Mesenchymal stem cell (in vitro differentiated cells and primary cell): ENCODE results near the gene CLCA1.

Experiments
- DNase-seq: peaks from one replicate; pipeline ENCODE4 v3.0.0-alpha.2; 2013
- H2AFZ ChIP-seq: one replicate; pipeline ENCODE4 v1.6.1; 2013; ENCODE audit warnings: low read depth, mild to moderate bottlenecking, control low read depth, inconsistent platforms, low read length, moderate library complexity
- H2AK5ac ChIP-seq: 2 replicates; pipeline ENCODE4 v1.6.1; 2013; ENCODE audit warnings: low read length, moderate library complexity, mild to moderate bottlenecking, inconsistent platforms; ENCODE audit not compliant: severe bottlenecking
- H2BK120ac ChIP-seq: one replicate; pipeline ENCODE4 v1.6.1; 2013; ENCODE audit warnings: low read depth, mild to moderate bottlenecking, inconsistent platforms, low read length, moderate library complexity
- H2BK12ac ChIP-seq, 2 experiments: one replicate each; pipeline ENCODE4 v1.6.1; 2013; ENCODE audit warnings: inconsistent platforms in 2 of 2, low read length in 2 of 2, mild to moderate bottlenecking in 2 of 2, moderate library complexity in 2 of 2, control low read depth in 1 of 2
- H2BK15ac ChIP-seq: one replicate; pipeline ENCODE4 v1.6.1; 2013; ENCODE audit warnings: mild to moderate bottlenecking, low read depth, inconsistent platforms; ENCODE audit not compliant: poor library complexity, severe bottlenecking
- H2BK5ac ChIP-seq: 2 replicates; pipeline ENCODE4 v1.6.1; 2013; ENCODE audit warnings: low read depth, mild to moderate bottlenecking, low read length, control low read depth, inconsistent platforms; ENCODE audit not compliant: poor library complexity, severe bottlenecking
- H3K14ac ChIP-seq, 2 experiments: one replicate each; pipeline ENCODE4 v1.6.1; 2013; ENCODE audit warnings: inconsistent platforms in 2 of 2, low read length in 2 of 2, control low read depth in 1 of 2, mild to moderate bottlenecking in 1 of 2, moderate library complexity in 1 of 2
- H3K18ac ChIP-seq, 2 experiments: one replicate each; pipeline ENCODE4 v1.6.1; 2013; ENCODE audit warnings: inconsistent platforms in 2 of 2, low read length in 2 of 2, control low read depth in 1 of 2, low read depth in 1 of 2, mild to moderate bottlenecking in 1 of 2
- H3K23ac ChIP-seq, 2 experiments: one replicate each; pipeline ENCODE4 v1.6.1; 2013; ENCODE audit warnings: inconsistent platforms in 2 of 2, low read length in 2 of 2, mild to moderate bottlenecking in 2 of 2, moderate library complexity in 2 of 2, control low read depth in 1 of 2
- H3K27ac ChIP-seq: 2 replicates; pipeline ENCODE4 v1.5.1; 2013; ENCODE audit warnings: mild to moderate bottlenecking, moderate library complexity, low read length, control low read depth, inconsistent platforms; ENCODE audit not compliant: poor library complexity, severe bottlenecking
- H3K27me3 ChIP-seq, 2 experiments: 2 replicates each; pipeline versions ENCODE4 v1.6.1 to v1.7.0; 2013; ENCODE audit warnings: low read length in 2 of 2, mild to moderate bottlenecking in 2 of 2, moderate library complexity in 2 of 2, control low read depth in 1 of 2, inconsistent platforms in 1 of 2; ENCODE audit not compliant: control insufficient read depth in 1 of 2, insufficient read depth in 1 of 2
- H3K36me3 ChIP-seq, 2 experiments: 2 replicates each; pipeline versions ENCODE4 v1.6.1 to v1.7.0; 2013; ENCODE audit warnings: low read length in 2 of 2, control low read depth in 1 of 2, inconsistent platforms in 1 of 2, low read depth in 1 of 2, mild to moderate bottlenecking in 1 of 2; ENCODE audit not compliant: insufficient read depth in 2 of 2, control insufficient read depth in 1 of 2
- H3K4ac ChIP-seq, 2 experiments: one replicate each; pipeline ENCODE4 v1.6.1; 2013; ENCODE audit warnings: inconsistent platforms in 2 of 2, low read length in 2 of 2, mild to moderate bottlenecking in 2 of 2, moderate library complexity in 2 of 2, control low read depth in 1 of 2, low read depth in 1 of 2
- H3K4me1 ChIP-seq: 2 replicates; pipeline ENCODE4 v1.6.1; 2013; ENCODE audit warnings: low read depth, low read length, control low read depth; ENCODE audit not compliant: control insufficient read depth, insufficient read depth
- H3K4me2 ChIP-seq: 2 replicates; pipeline ENCODE4 v1.6.1; 2013; ENCODE audit warnings: low read length, mild to moderate bottlenecking, inconsistent platforms; ENCODE audit not compliant: poor library complexity, severe bottlenecking
- H3K4me3 ChIP-seq, 2 experiments: 2 replicates each; pipeline versions ENCODE4 v1.5.1 to v1.7.0; 2013; ENCODE audit warnings: low read length in 2 of 2, mild to moderate bottlenecking in 2 of 2, control low read depth in 1 of 2, low read depth in 1 of 2; ENCODE audit not compliant: insufficient read depth in 1 of 2
- H3K79me1 ChIP-seq: replicated peaks from 2 replicates; pipeline ENCODE4 v1.6.1; 2013; ENCODE audit warnings: mild to moderate bottlenecking, control low read depth, low read length, inconsistent platforms; ENCODE audit not compliant: poor library complexity, severe bottlenecking
- H3K9ac ChIP-seq: 2 replicates; pipeline ENCODE4 v1.7.0; 2013; ENCODE audit warnings: mild to moderate bottlenecking, low read length, moderate library complexity
- H3K9me3 ChIP-seq: 2 replicates; pipeline ENCODE4 v1.7.0; 2013; ENCODE audit warnings: mild to moderate bottlenecking, low read length; ENCODE audit not compliant: control insufficient read depth
- H4K8ac ChIP-seq: one replicate; pipeline ENCODE4 v1.6.1; 2013; ENCODE audit warnings: inconsistent platforms, mild to moderate bottlenecking, low read length, moderate library complexity
- H4K91ac ChIP-seq: one replicate; pipeline ENCODE4 v1.6.1; 2013; ENCODE audit warnings: mild to moderate bottlenecking, low read length, inconsistent platforms
- WGBS: methylation state at CpG from one replicate; pipeline ENCODE4 v1.1.7; 2013; ENCODE audit warnings: mixed read lengths; 5-methylcytosine and 5-hydroxymethylcytosine counted together

The CLCA1 gene

GRCh38 chr1:86472767-86473166 is 4.0 kb downstream of the CLCA1 start:
- Histone ChIP-seq H3K27ac (no peak overlapping the region), H4K8ac (no peak overlapping the region), H2BK15ac (no peak overlapping the region), H3K9ac (peak overlapping the region; percentile 56), H3K4me3 (no peak overlapping the region), H2BK5ac (no peak overlapping the region), H2BK120ac (no peak overlapping the region), H3K4me1 (peaks cover 2% of the 10 kb centered on the region), H3K9me3 (no peaks in the 10 kb centered on the region), H3K27me3 (peaks cover 0 to 16% of the 10 kb centered on the region in 2 experiments), H2AFZ (no peak overlapping the region), H3K14ac (no peak overlapping the region), H4K91ac (no peak overlapping the region), H3K18ac (no peak overlapping the region), H3K4me2 (no peak overlapping the region), H2BK12ac (no peak overlapping the region), H2AK5ac (no peak overlapping the region), H3K79me1 (no peaks in the 10 kb centered on the region), H3K4ac (no peak overlapping the region), H3K23ac (no peak overlapping the region), H3K36me3 (no peaks in the 10 kb centered on the region)
- no peak for DNase-seq
- 100% methylated on average over 1 of the region's 3 CpGs for WGBS

DNA sequence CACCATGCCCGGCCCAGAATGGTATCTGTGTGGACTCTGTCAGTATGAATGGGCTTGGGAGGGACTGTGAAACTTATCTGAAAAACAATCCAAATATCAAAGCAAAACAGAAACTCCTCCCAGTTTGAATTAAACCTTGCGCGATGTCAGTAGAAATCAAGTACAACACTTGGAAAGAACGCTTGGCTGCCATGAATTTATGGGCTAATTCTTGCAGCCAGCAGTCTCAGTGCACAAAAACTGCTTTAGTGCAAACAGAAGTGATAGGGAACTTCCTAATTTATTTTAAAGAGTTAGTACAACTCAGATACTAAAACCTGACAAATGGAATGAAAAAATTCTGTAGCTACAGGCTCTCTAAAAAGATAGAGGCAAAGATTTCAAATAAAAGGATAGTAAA is 8.5 kb downstream of the CLCA1 start:
- Histone ChIP-seq H2BK15ac (no peak overlapping the region), H3K18ac (no peak overlapping the region), H3K4me3 (peak overlapping the region in 1 of 2 experiments; percentile 50), H3K79me1 (no peaks in the 10 kb centered on the region), H3K27ac (no peak overlapping the region), H3K4me1 (no peaks in the 10 kb centered on the region), H3K27me3 (peaks cover 0 to under 1% of the 10 kb centered on the region in 2 experiments), H3K4me2 (no peak overlapping the region), H3K9ac (peak overlapping the region; percentile 70), H3K4ac (no peak overlapping the region), H3K14ac (no peak overlapping the region), H4K91ac (no peak overlapping the region), H3K36me3 (no peaks in the 10 kb centered on the region), H2BK5ac (no peak overlapping the region), H4K8ac (no peak overlapping the region), H2BK12ac (no peak overlapping the region), H2BK120ac (no peak overlapping the region), H3K9me3 (no peaks in the 10 kb centered on the region), H2AK5ac (no peak overlapping the region), H2AFZ (no peak overlapping the region), H3K23ac (no peak overlapping the region)
- 91% methylated on average over 4 of the region's 4 CpGs for WGBS
- DNase-seq = no peak

GRCh38 chr1:86477682-86478081 is 9.0 kb downstream of the CLCA1 start:
- DNase-seq = no peak
- H3K36me3 ChIP-seq = no peaks in the 10 kb centered on the region
- H3K27ac ChIP-seq = no peak overlapping the region
- H2AFZ ChIP-seq = no peak overlapping the region
- H3K4me3 ChIP-seq = no peak overlapping the region
- H3K9ac ChIP-seq = peak overlapping the region; percentile 70
- no peaks in the 10 kb centered on the region for H3K4me1 ChIP-seq
- no peak overlapping the region for H3K18ac ChIP-seq
- H3K23ac ChIP-seq = no peak overlapping the region
- WGBS = 96% methylated on average over 4 of the region's 4 CpGs
- H2BK12ac ChIP-seq = no peak overlapping the region
- H2AK5ac ChIP-seq = no peak overlapping the region
- H2BK15ac ChIP-seq = no peak overlapping the region
- H4K8ac ChIP-seq = no peak overlapping the region
- H4K91ac ChIP-seq = no peak overlapping the region
- H3K9me3 ChIP-seq = no peaks in the 10 kb centered on the region
- no peaks in the 10 kb centered on the region for H3K27me3 ChIP-seq
- no peak overlapping the region for H3K14ac ChIP-seq
- H2BK120ac ChIP-seq = no peak overlapping the region
- no peaks in the 10 kb centered on the region for H3K79me1 ChIP-seq
- no peak overlapping the region for H3K4ac ChIP-seq
- no peak overlapping the region for H2BK5ac ChIP-seq
- H3K4me2 ChIP-seq = peak overlapping the region; percentile 11

DNA sequence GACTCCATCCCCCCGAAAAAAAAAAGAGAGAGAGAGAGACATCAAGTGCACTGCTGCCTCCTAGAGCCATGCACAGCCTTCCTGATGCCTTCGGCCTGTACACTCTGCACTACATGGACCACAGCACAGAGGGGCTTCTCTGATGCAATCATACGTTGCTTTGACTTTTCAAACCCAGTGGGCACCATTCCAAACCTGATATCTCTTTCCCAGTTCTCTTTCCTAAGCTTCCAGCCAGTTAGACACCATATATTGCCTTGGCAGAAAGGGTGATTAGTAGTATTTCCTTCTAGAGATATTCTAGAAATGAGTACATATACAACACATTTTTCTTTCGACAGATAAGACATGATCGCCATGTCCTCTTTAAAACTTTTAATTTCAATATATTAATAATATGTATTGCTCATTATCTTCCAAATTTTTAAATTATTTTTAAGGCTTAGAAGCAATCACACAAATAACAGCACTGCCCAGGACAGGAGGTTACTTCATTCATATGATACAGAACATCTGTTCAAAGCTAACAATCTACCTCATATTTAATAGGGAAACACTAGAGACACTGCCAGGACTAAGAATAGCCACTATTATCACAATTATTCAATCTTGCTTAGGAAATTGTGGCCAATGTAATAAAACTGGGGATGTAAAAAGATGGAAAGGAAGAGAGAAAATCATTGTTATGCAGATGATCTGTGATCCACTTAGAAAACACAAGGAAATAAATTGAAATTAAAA is 9.9 kb downstream of the CLCA1 start:
- no peak overlapping the region for H2BK12ac ChIP-seq

More for the DNA sequence above, 9.9 kb downstream of the CLCA1 start:
- no peak overlapping the region for H2BK120ac ChIP-seq
- no peak overlapping the region for H4K8ac ChIP-seq
- H2BK5ac ChIP-seq = no peak overlapping the region
- no peak overlapping the region for H4K91ac ChIP-seq
- WGBS = 75% methylated on average over 3 of the region's 5 CpGs
- H3K9ac ChIP-seq = peak overlapping the region; percentile 27
- H3K4ac ChIP-seq = no peak overlapping the region
- no peaks in the 10 kb centered on the region for H3K27me3 ChIP-seq
- H2AFZ ChIP-seq = no peak overlapping the region
- H2BK15ac ChIP-seq = no peak overlapping the region
- H2AK5ac ChIP-seq = no peak overlapping the region
- H3K36me3 ChIP-seq = no peaks in the 10 kb centered on the region
- H3K4me2 ChIP-seq = no peak overlapping the region
- H3K27ac ChIP-seq = no peak overlapping the region
- no peaks in the 10 kb centered on the region for H3K4me1 ChIP-seq
- DNase-seq = no peak
- H3K14ac ChIP-seq = no peak overlapping the region
- H3K4me3 ChIP-seq = no peak overlapping the region
- H3K9me3 ChIP-seq = no peaks in the 10 kb centered on the region
- H3K79me1 ChIP-seq = no peaks in the 10 kb centered on the region
- H3K23ac ChIP-seq = no peak overlapping the region
- H3K18ac ChIP-seq = no peak overlapping the region
